ENCODE measurements around the gene CAMK1D.

DNA sequence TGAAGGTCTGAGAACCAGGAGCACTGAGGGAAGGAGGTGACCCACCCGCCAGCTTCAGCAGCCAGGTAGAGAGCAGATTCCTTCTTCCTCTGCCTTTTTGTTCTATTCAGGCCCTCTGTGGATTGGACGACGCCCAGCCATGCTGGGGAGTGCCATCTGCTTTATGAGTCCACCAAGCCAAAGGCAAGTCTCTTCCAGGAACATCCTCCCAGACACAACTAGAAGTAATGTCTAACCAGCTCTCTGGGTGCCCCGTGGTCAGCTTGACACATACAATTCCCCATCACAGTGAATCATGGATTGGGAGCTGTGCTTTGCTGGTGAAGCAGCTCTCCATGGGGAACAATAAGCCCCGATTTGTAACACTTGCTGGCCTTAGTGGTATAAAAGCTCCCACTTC lies 526.9 kb downstream of the CAMK1D start:
- TF ChIP-seq, protein P1, sequence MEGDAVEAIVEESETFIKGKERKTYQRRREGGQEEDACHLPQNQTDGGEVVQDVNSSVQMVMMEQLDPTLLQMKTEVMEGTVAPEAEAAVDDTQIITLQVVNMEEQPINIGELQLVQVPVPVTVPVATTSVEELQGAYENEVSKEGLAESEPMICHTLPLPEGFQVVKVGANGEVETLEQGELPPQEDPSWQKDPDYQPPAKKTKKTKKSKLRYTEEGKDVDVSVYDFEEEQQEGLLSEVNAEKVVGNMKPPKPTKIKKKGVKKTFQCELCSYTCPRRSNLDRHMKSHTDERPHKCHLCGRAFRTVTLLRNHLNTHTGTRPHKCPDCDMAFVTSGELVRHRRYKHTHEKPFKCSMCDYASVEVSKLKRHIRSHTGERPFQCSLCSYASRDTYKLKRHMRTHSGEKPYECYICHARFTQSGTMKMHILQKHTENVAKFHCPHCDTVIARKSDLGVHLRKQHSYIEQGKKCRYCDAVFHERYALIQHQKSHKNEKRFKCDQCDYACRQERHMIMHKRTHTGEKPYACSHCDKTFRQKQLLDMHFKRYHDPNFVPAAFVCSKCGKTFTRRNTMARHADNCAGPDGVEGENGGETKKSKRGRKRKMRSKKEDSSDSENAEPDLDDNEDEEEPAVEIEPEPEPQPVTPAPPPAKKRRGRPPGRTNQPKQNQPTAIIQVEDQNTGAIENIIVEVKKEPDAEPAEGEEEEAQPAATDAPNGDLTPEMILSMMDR (IDR thresholded peaks at IDR 0.05) = no peak
- no peak for TF ChIP-seq POLR2A (IDR thresholded peaks at IDR 0.05)

Measured in right lobe of liver (tissue), 4 donors.